Subcutaneous abdominal adipose tissue (tissue), 5 donors: Measurements from ENCODE around the gene HPSE.
"Not testable (repeated sequence)": the region's sequence is repeated elsewhere in the genome, so short reads cannot be mapped to it uniquely, and the experiment has no call there.

Experiments
- H3K27ac ChIP-seq: one replicate; pipeline ENCODE4 v1.7.0; 2013; ENCODE audit warnings: low read depth, mild to moderate bottlenecking, inconsistent platforms, low read length, moderate library complexity
- H3K27me3 ChIP-seq, 5 donors: one replicate each; pipeline ENCODE4 v1.7.0; 2013; ENCODE audit warnings: low read length in 5 of 5, inconsistent platforms in 1 of 5; ENCODE audit not compliant: control insufficient read depth in 5 of 5, insufficient read depth in 4 of 5
- H3K36me3 ChIP-seq, 5 donors: one replicate each; pipeline ENCODE4 v1.7.0; 2013; ENCODE audit warnings: low read length in 5 of 5; ENCODE audit not compliant: control insufficient read depth in 5 of 5, insufficient read depth in 5 of 5
- H3K4me1 ChIP-seq, 5 donors: one replicate each; pipeline ENCODE4 v1.7.0; 2013; ENCODE audit warnings: low read length in 5 of 5, mild to moderate bottlenecking in 3 of 5, moderate library complexity in 1 of 5; ENCODE audit not compliant: control insufficient read depth in 5 of 5, insufficient read depth in 5 of 5
- H3K4me3 ChIP-seq, 5 donors: one replicate each; pipeline ENCODE4 v1.7.0; 2013; ENCODE audit warnings: low read length in 5 of 5, low read depth in 1 of 5
- H3K9ac ChIP-seq, 5 donors: one replicate each; pipeline ENCODE4 v1.7.0; 2013; ENCODE audit warnings: low read length in 5 of 5, mild to moderate bottlenecking in 4 of 5, moderate library complexity in 3 of 5
- H3K9me3 ChIP-seq, 5 donors: one replicate each; pipeline ENCODE4 v1.7.0; 2013; ENCODE audit warnings: low read length in 5 of 5; ENCODE audit not compliant: control insufficient read depth in 5 of 5
- donor health status: healthy.
- donor health status: healthy.
- donor health status: healthy.
- donor health status: healthy.
- donor health status: healthy.

HPSE gene

DNA sequence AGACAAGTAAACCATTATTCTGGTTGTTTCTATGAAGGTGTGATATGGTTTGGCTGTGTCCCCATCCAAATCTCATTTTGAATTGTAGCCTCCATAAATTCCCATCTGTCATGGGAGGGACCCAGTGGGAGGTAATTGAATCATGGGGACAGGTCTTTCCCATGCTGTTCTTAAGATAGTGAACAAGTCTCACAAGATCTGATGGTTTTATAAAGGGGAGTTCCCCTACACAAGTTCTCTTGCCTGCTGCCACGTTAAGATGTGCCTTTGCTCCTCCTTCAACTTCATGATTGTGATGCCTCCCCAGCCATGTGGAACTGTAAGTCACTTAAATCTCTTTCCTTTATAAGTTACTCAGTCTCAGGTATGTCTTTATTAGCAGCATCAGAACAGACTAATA is 46.3 kb downstream of the HPSE start:
- peaks cover 3 to 16% (median 8%) of the 10 kb centered on the region in 5 donors for H3K4me1 ChIP-seq
- H3K9ac ChIP-seq, H3K27ac ChIP-seq, H3K27me3 ChIP-seq, H3K9me3 ChIP-seq, H3K36me3 ChIP-seq, H3K4me3 ChIP-seq: not testable (repeated sequence)

DNA sequence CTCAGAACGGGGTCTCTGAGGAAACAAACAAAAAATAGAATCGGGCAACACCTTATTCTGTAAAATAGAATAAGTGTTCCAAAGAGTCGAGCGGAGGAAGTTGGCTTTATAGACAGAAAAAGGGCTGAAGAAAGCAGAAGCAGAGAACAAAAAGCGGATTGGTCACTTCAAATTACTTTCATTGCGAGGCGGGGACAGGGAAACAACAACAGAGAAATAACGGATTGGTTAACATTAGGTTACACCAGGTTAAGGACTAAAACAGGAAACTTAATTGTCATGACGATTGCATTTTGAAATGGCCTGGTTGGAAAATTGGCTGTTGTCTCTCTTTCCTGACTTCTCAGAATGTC is 49.6 kb downstream of the HPSE start:
- Histone ChIP-seq H3K9ac (peak overlapping the region; percentile 64 to 81 (median 78)), H3K9me3 (no peaks in the 10 kb centered on the region), H3K4me1 (peaks cover 3 to 22% (median 14%) of the 10 kb centered on the region in 5 donors), H3K27me3 (no peaks in the 10 kb centered on the region), H3K36me3 (no peaks in the 10 kb centered on the region), H3K4me3 (peak overlapping the region; percentile 59 to 87 (median 76)), H3K27ac (peak overlapping the region; percentile 86)

DNA sequence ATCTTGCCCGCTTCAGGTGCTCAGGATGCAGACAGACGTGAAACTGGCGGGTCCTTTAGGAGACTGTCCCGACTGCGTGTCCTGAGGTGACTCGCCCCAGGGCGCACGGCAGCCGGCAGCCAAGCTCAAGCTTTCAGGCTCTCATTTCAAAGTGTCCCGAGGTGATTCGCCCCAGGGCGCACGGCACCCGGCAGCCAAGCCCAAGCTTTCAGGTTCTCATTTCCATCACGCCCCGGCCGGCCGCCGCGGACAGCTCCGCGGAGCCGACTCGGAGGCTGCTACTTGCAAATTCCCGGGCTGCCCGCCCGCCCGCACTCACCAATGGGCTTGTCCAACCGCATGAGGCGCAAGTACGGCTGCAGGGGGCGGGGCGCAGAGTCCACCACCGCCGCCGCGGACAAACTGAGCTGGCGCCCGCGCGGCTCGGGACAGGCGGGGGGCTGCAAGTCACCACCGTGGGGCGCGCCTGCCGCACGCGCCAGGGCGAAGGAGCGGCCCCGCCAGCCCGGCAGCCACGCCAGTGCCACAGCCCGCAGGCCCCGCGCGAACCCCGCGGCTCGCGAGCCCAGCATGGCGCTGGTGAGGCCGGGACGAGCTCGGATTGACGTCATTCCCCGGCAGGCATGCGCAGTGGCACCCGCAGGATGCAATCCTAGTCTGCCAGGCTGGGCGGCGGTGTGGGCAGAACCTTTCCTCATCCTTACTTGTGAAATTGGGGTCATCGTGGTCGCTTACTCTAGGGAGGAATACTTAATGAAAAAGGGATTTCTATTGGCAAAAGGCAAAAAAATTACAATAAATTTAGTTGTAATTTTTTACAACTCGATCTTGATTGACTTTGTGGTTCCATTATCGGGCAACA is 50.2 kb downstream of the HPSE start, which contains the start of gene COQ2:
TSS of gene COQ2 (minus strand) at position 606 of the 862 bp plus-strand sequence. CDS start at position 572, 34 bp downstream.
- H3K36me3 ChIP-seq: no peaks in the 10 kb centered on the region
- peak within 1 kb of the TSS; percentile 71 to 81 (median 81) for H3K9ac ChIP-seq
- H3K4me3 ChIP-seq: peak within 1 kb of the TSS; percentile 59 to 87 (median 76)
- peaks cover 3 to 22% (median 14%) of the 10 kb centered on the region in 5 donors for H3K4me1 ChIP-seq
- no peaks in the 10 kb centered on the region for H3K27me3 ChIP-seq
- H3K27ac ChIP-seq: peak within 1 kb of the TSS; percentile 86
- H3K9me3 ChIP-seq: no peaks in the 10 kb centered on the region

DNA sequence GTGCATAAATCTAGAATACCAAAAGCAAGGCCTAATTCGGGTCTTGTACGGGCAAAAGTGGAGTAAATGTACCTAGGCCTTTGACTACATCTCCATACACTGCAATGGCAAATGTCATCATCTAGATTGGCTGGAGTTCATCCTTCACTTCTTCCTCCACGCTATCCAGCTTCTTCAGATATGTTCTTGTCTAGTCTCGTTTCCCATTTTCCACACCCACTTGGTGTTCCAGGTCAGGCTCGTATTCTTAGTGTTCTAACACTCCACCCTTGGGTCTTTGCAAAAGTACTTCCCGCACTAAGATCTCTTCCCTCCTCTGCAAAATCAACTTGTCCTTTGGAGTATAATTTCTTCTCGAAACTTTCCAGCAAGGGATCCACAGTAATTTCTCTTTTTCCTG is 51.5 kb downstream of the HPSE start:
- Histone ChIP-seq H3K27ac (no peak overlapping the region), H3K27me3 (no peaks in the 10 kb centered on the region), H3K4me3 (no peak overlapping the region), H3K9me3 (no peaks in the 10 kb centered on the region), H3K9ac (no peak overlapping the region), H3K36me3 (peaks cover 0 to 6% (median 3%) of the 10 kb centered on the region in 5 donors), H3K4me1 (peaks cover 3 to 22% (median 14%) of the 10 kb centered on the region in 5 donors)

DNA sequence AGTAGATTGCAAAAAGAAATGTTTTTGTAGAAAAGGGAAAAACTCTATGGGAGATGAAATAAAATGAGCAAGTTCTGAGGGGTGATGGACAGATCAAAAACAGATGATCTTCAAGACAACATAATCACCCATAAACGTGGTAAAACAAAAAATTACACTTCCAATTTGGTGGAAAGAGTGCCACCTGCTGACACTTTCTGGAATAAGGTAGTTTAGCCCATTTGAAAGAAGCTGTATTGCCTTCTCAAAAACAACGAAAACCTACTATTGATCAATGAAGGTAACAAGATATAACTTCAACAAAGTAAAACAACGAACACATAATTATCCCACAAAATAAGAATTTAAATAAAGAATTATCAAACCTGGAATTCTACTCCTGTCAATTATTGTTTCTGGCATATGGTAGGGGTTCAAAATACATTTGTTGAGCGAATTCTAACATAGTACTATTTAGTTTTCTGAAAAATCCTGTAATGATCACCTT is 52.6 kb downstream of the HPSE start:
- H3K27me3 ChIP-seq: no peaks in the 10 kb centered on the region

DNA sequence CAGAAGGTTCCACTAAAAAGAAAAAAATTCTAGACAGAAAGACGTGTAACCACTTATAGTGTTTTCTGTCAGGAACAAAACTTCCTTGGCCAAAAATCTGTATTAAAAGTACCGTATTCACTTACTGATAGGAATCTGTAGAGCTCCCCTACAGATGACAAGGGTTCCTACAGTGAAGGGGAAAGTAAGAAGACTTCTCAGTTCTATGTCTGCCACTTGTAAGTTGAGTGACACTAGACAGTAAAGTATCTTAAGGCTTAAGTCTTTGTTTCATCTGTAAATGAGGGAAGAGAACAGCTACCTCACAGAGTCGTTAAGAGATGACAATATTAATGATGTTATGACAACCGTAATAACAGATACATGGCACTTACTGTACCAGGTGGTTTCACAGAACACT is 53.3 kb downstream of the HPSE start:
- H3K27ac ChIP-seq: no peak overlapping the region
- H3K27me3 ChIP-seq: no peaks in the 10 kb centered on the region
- H3K4me3 ChIP-seq: no peak overlapping the region
- no peaks in the 10 kb centered on the region for H3K9me3 ChIP-seq
- peaks cover 0 to 7% (median 3%) of the 10 kb centered on the region in 5 donors for H3K36me3 ChIP-seq
- H3K9ac ChIP-seq: no peak overlapping the region
- H3K4me1 ChIP-seq: peaks cover 3 to 22% (median 14%) of the 10 kb centered on the region in 5 donors

More for the DNA sequence above, 52.6 kb downstream of the HPSE start:
- Histone ChIP-seq H3K9me3 (no peaks in the 10 kb centered on the region), H3K4me1 (peaks cover 3 to 22% (median 14%) of the 10 kb centered on the region in 5 donors), H3K27ac (no peak overlapping the region), H3K36me3 (peaks cover 0 to 6% (median 3%) of the 10 kb centered on the region in 5 donors), H3K9ac (no peak overlapping the region), H3K4me3 (no peak overlapping the region)

DNA sequence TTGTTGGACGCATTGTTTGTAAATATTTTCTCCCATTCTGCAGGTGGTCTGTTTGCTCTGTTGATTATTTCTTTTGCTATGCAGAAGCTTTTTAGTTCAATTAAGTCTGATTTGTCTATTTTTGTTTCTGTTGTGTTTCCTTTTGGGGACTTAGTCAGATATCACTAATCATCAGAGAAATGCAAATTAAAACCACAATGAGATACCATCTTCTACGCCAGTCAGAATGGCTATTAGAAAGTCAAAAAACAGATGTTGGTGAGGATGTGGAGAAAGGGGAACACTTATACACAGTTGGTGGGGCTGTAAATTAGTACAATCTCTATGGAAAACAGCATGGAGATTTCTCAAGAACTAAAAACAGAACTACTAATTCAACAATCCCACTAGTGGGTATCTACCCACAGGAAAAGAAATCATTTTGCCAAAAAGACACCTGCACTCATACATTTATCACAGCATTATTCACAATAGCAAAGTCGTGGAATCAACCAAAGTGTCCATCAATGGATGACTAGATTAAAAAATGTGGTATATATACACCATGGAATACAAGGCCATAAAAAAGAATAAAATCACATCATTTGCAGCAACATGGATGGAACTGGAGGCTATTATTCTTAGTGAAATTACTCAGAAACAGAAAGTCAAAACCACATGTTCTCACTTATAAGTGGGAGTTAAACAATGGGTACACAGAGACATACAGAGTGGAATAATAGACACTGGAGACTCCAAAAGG is 58.2 kb downstream of the HPSE start:
- H3K27me3 ChIP-seq: no peaks in the 10 kb centered on the region
- H3K27ac ChIP-seq: no peak overlapping the region
- H3K4me1 ChIP-seq: no peaks in the 10 kb centered on the region
- H3K9me3 ChIP-seq: no peaks in the 10 kb centered on the region
- H3K4me3 ChIP-seq: no peak overlapping the region
- peaks cover 5 to 10% (median 9%) of the 10 kb centered on the region in 5 donors for H3K36me3 ChIP-seq
- H3K9ac ChIP-seq: no peak overlapping the region

DNA sequence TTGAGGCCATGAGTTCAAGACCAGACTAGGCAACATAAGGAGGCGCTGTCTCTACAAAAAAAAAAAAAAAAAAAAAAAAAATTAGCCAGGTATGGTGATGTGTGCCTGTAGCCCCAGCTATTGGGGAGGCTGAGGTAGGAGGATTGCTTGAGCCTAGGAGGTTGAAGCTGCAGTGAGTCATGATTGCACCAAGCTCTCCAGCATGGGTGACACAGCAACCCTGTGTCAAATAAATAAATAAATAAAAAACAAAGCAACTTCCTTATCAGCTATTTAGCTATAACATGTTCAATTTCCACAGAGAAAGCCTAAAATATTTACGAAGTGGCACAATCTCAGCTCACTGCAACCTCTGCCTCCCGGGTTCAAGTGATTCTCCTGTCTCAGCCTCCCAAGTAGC is 60.7 kb downstream of the HPSE start:
- not testable (repeated sequence) for H3K4me1 ChIP-seq, H3K27ac ChIP-seq, H3K9ac ChIP-seq, H3K27me3 ChIP-seq, H3K9me3 ChIP-seq, H3K4me3 ChIP-seq
- H3K36me3 ChIP-seq: peaks cover 11 to 25% (median 12%) of the 10 kb centered on the region in 5 donors

DNA sequence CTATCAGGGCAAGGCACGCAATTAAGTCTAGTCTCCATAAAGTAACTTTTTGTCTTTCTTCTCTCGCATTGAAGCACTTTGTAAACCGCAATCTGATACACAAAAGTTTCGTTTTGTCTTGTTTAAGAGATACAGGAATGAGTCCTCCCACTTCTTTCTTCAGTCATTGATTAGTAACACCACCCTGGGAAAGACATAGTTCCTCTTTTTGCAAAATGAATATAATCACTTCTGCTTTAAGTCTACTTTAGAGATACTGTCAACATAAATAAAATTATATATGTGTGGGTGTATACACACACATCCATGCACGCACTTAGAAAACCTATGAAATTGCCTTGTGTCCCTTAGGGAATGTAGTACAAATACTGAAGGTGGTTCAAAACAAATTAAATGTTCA is 61.7 kb downstream of the HPSE start:
- H3K4me3 ChIP-seq: no peak overlapping the region
- H3K9me3 ChIP-seq: no peaks in the 10 kb centered on the region

DNA sequence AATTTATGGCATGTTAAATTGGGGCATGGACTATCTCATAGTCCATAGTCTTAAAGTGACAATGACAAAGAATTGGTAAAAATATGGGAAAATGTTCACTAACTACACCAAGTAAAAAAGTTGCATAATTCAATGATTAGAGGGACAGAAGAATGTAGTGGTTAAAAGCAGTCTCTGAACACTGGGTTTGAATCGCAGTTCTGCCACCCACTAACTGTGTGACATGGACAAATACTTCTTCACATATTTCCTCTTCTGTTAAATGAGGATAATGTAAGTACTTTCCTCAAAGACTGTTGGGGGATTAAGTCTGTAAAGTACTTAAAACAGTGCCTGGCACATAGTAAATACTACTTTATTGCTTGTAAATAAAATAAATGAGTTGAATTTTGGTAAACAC is 65.4 kb downstream of the HPSE start:
- peaks cover 9 to 29% (median 19%) of the 10 kb centered on the region in 5 donors for H3K36me3 ChIP-seq
- no peaks in the 10 kb centered on the region for H3K9me3 ChIP-seq
- no peak overlapping the region for H3K4me3 ChIP-seq
- H3K4me1 ChIP-seq: no peaks in the 10 kb centered on the region
- no peak overlapping the region for H3K27ac ChIP-seq
- H3K27me3 ChIP-seq: no peaks in the 10 kb centered on the region
- H3K9ac ChIP-seq: no peak overlapping the region

More for the DNA sequence above, 61.7 kb downstream of the HPSE start:
- Histone ChIP-seq H3K4me1 (no peaks in the 10 kb centered on the region), H3K9ac (no peak overlapping the region), H3K27me3 (no peaks in the 10 kb centered on the region), H3K36me3 (peaks cover 9 to 27% (median 15%) of the 10 kb centered on the region in 5 donors), H3K27ac (no peak overlapping the region)
